OCI-LY1 (cell line): ENCODE results near the gene HACD3.

Source experiments
- H2AFZ ChIP-seq: fragments of 200-600 bp; sonication (generic), shearing (Covaris generic); 2 replicates; pipeline ENCODE4 v1.6.0; 2014; ENCODE audit warnings: antibody characterized with exemption, mild to moderate bottlenecking, low read length
- H3F3A ChIP-seq: fragments of 200-600 bp; sonication (generic), shearing (Covaris generic); 2 replicates; pipeline ENCODE4 v1.6.0; 2014; ENCODE audit warnings: mild to moderate bottlenecking, antibody characterized with exemption, low read length, moderate library complexity; ENCODE audit not compliant: insufficient read depth
- H3K27ac ChIP-seq: fragments of 200-600 bp; sonication (generic); 2 replicates; pipeline ENCODE4 v1.5.1; 2014; ENCODE audit warnings: low read length, mixed run types, mild to moderate bottlenecking, low read depth; ENCODE audit not compliant: poor library complexity, severe bottlenecking
- H3K27me3 ChIP-seq: fragments of 200-600 bp; sonication (generic); 2 replicates; pipeline ENCODE4 v1.6.0; 2014; ENCODE audit warnings: antibody characterized with exemption, mild to moderate bottlenecking, low read length, moderate library complexity; ENCODE audit not compliant: insufficient read depth
- H3K36me3 ChIP-seq: fragments of 200-600 bp; sonication (generic); 2 replicates; pipeline ENCODE4 v1.6.1; 2014; ENCODE audit warnings: mild to moderate bottlenecking, antibody characterized with exemption, low read length, moderate library complexity, mixed read lengths; ENCODE audit not compliant: insufficient read depth
- H3K4me1 ChIP-seq: fragments of 200-600 bp; sonication (generic); 2 replicates; pipeline ENCODE4 v1.5.1; 2014; ENCODE audit warnings: mild to moderate bottlenecking, low read length, moderate library complexity; ENCODE audit not compliant: insufficient read depth, severe bottlenecking
- H3K4me2 ChIP-seq: fragments of 200-600 bp; sonication (generic), shearing (Covaris generic); 2 replicates; pipeline ENCODE4 v1.6.1; 2014; ENCODE audit warnings: low read length
- H3K4me3 ChIP-seq: fragments of 200-600 bp; sonication (generic); 2 replicates; pipeline ENCODE4 v1.5.1; 2014; ENCODE audit warnings: low read length, low read depth, mild to moderate bottlenecking, mixed read lengths; ENCODE audit not compliant: poor library complexity, severe bottlenecking
- H3K79me2 ChIP-seq: fragments of 200-600 bp; shearing (Covaris generic); 2 replicates; pipeline ENCODE4 v1.6.1; 2016; ENCODE audit warnings: mixed run types, low read length, mixed read lengths; ENCODE audit not compliant: insufficient read depth
- H3K9ac ChIP-seq: fragments of 200-600 bp; sonication (generic), shearing (Covaris generic); 2 replicates; pipeline ENCODE4 v1.6.1; 2014; ENCODE audit warnings: mild to moderate bottlenecking, low read length, mixed read lengths
- H3K9me2 ChIP-seq: fragments of 200-600 bp; sonication (generic), shearing (Covaris generic); 2 replicates; pipeline ENCODE4 v1.6.1; 2014; ENCODE audit warnings: low read depth, mild to moderate bottlenecking, low read length, mixed read lengths
- H3K9me3 ChIP-seq: fragments of 200-600 bp; shearing (Covaris generic); 2 replicates; pipeline ENCODE4 v1.6.1; 2014; ENCODE audit warnings: low read length, mixed read lengths
- H4K20me1 ChIP-seq: fragments of 200-600 bp; sonication (generic), shearing (Covaris generic); 2 replicates; pipeline ENCODE4 v1.6.0; 2016; ENCODE audit warnings: mild to moderate bottlenecking, low read length; ENCODE audit not compliant: insufficient read depth
- EZH2 ChIP-seq: fragments of 200-600 bp; sonication (generic), shearing (Covaris generic); IDR thresholded peaks from 2 replicates; pipeline ENCODE4 v1.8.0; 2017; ENCODE audit warnings: borderline replicate concordance, mixed run types, mild to moderate bottlenecking, antibody characterized with exemption, low read length, moderate library complexity, mixed read lengths
- TF ChIP-seq, protein P1 (sequence below): fragments of 200-600 bp; sonication (generic), shearing (Covaris generic); IDR thresholded peaks from 2 replicates; pipeline ENCODE4 v1.5.1; 2017; ENCODE audit warnings: mild to moderate bottlenecking, antibody characterized with exemption, low read length, moderate library complexity, mixed read lengths

HACD3 gene

DNA sequence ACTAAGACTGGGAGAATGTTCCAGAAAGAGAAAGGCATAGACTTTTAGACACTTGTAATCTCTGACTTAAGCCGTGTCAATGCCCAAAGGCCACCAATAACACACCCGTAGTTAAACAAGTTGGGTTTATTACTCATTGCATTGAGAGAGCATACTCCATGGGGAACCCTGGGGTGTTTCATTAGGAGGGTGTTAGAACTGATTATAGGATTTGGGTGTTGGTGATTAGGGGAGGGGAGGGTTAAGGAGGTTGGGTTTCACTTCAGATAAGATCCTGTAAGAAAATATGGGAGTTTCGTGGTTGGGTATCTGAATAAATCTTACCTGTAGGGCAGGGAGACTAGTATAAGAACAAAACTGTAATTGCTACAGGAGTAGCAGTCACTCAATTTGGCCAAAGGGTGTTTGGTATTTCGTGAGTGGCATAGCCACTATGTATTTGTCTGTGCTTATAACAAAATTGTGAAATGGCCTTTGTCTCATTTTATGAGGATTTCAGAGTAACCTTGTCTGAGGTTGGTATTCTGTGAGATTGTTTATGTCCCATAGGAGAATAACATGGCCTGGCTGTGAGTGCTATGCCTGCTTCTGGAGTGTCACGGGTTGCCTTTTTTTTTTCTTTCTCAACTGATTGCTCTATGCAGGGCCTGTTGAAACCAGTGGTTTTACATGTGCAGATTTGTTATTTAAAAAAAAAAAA lies 2.9 kb downstream of the HACD3 start:
- H3K4me3 ChIP-seq, result peak overlapping the region; percentile 86
- no peaks in the 10 kb centered on the region for H3K9me2 ChIP-seq
- no peaks in the 10 kb centered on the region for H3K9me3 ChIP-seq
- peaks cover 33% of the 10 kb centered on the region for H3K4me1 ChIP-seq
- peak overlapping the region; percentile 95 for H3K4me2 ChIP-seq
- no peaks in the 10 kb centered on the region for H4K20me1 ChIP-seq
- H3K79me2 ChIP-seq, result peaks cover 74% of the 10 kb centered on the region
- H3F3A ChIP-seq, result no peaks in the 10 kb centered on the region
- peak overlapping the region; percentile 46 for H3K27ac ChIP-seq
- no peaks in the 10 kb centered on the region for H3K27me3 ChIP-seq
- H3K36me3 ChIP-seq, result peaks cover 3% of the 10 kb centered on the region; the same call in 1 of the 2 replicates
- peak overlapping the region; percentile 15; the same call in 1 of the 2 replicates for H3K9ac ChIP-seq
- TF ChIP-seq, protein P1, sequence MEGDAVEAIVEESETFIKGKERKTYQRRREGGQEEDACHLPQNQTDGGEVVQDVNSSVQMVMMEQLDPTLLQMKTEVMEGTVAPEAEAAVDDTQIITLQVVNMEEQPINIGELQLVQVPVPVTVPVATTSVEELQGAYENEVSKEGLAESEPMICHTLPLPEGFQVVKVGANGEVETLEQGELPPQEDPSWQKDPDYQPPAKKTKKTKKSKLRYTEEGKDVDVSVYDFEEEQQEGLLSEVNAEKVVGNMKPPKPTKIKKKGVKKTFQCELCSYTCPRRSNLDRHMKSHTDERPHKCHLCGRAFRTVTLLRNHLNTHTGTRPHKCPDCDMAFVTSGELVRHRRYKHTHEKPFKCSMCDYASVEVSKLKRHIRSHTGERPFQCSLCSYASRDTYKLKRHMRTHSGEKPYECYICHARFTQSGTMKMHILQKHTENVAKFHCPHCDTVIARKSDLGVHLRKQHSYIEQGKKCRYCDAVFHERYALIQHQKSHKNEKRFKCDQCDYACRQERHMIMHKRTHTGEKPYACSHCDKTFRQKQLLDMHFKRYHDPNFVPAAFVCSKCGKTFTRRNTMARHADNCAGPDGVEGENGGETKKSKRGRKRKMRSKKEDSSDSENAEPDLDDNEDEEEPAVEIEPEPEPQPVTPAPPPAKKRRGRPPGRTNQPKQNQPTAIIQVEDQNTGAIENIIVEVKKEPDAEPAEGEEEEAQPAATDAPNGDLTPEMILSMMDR, result no peak
- TF ChIP-seq EZH2, result no peak
- no peak overlapping the region for H2AFZ ChIP-seq

DNA sequence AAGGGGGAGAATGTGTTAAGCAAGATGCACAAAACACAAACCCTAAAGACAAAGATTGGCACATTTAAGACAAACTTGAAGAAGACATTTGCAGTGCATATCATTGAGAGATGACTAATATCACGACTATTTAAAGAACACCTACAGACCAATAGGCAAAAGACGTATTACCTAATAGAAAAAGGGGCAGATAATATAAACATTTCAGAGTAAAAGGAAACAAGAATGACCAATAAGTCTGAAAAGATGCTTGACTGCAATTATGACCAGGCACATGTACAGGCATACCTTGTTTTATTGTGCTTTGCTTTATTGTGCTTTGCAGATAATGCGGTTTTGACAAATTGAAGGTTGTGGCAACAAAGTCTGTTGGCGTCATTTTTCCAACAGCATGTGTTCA lies 4.9 kb downstream of the HACD3 start:
- no peak overlapping the region for H3K4me2 ChIP-seq
- no peaks in the 10 kb centered on the region for H4K20me1 ChIP-seq
- no peak for TF ChIP-seq EZH2
- TF ChIP-seq, protein P1, result no peak

DNA sequence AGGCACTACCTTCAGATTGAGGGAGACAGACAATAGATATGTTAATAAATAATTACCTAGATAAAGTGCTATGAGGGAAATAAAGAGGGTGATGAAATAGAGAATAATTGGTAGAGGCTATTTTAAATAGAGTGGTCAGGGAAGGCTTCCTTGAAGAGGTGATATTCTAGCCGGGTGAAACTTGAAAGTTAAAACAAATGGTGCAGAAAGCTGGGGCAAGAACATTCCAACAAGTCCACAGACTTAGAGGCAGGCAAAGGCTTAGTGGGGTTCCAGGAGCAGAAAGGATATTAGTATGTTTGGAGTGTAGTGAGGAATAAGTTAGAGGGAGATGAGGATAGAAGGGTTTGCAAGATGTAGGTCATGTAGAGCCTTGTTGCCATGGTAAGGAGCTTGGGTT lies 10.1 kb downstream of the HACD3 start:
- H3K9ac ChIP-seq, result no peak overlapping the region
- no peaks in the 10 kb centered on the region for H4K20me1 ChIP-seq
- H3K36me3 ChIP-seq, result no peaks in the 10 kb centered on the region; the same call in 1 of the 2 replicates
- H3F3A ChIP-seq, result no peaks in the 10 kb centered on the region
- H3K27ac ChIP-seq, result no peak overlapping the region
- TF ChIP-seq, protein P1, result no peak
- TF ChIP-seq EZH2, result no peak
- peaks cover 87% of the 10 kb centered on the region for H3K79me2 ChIP-seq
- no peak overlapping the region for H3K4me3 ChIP-seq
- no peak overlapping the region for H3K4me2 ChIP-seq
- no peaks in the 10 kb centered on the region for H3K27me3 ChIP-seq
- H3K4me1 ChIP-seq, result no peaks in the 10 kb centered on the region
- no peaks in the 10 kb centered on the region for H3K9me2 ChIP-seq
- H2AFZ ChIP-seq, result no peak overlapping the region
- no peaks in the 10 kb centered on the region for H3K9me3 ChIP-seq

More for the DNA sequence above, 4.9 kb downstream of the HACD3 start:
- H3F3A ChIP-seq, result no peaks in the 10 kb centered on the region
- peaks cover 89% of the 10 kb centered on the region for H3K79me2 ChIP-seq
- H3K4me3 ChIP-seq, result no peak overlapping the region
- no peaks in the 10 kb centered on the region for H3K27me3 ChIP-seq
- H3K9me3 ChIP-seq, result no peaks in the 10 kb centered on the region
- H3K36me3 ChIP-seq, result peaks cover 3% of the 10 kb centered on the region; the same call in 1 of the 2 replicates
- no peak overlapping the region for H2AFZ ChIP-seq
- no peak overlapping the region for H3K27ac ChIP-seq
- H3K4me1 ChIP-seq, result peaks cover 26% of the 10 kb centered on the region
- no peaks in the 10 kb centered on the region for H3K9me2 ChIP-seq
- H3K9ac ChIP-seq, result no peak overlapping the region
